Activated CD4-positive, CD25-positive, alpha-beta regulatory T cell (primary cell): ENCODE data around the gene ATF6.

Experiments used
- DNase-seq, 4 experiments: peaks; one replicate each; lab custom pipeline; 2025; lab: John Stamatoyannopoulos, UW

ATF6 gene

DNA sequence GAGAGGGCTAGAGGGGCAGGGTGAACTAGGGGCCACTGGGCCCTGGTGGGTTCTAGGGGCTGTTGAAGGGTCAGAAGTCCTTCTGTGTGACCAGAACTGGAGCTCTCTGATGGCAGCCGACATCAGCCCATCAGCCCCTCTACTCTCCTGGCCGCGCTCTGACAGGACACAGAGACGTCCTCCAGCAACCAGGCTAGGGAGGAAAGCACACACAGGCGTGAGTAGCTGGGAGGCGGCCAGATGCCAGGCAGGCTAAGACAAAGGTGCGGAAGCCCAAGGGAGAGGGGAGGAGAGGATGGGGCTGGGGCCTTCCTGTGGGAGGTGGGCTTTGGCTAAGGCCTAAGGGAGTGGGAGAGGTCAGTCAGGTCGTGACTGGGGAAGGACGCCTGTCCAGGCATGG, 206.7 kb downstream of the ATF6 start:
- no peak for DNase-seq

DNA sequence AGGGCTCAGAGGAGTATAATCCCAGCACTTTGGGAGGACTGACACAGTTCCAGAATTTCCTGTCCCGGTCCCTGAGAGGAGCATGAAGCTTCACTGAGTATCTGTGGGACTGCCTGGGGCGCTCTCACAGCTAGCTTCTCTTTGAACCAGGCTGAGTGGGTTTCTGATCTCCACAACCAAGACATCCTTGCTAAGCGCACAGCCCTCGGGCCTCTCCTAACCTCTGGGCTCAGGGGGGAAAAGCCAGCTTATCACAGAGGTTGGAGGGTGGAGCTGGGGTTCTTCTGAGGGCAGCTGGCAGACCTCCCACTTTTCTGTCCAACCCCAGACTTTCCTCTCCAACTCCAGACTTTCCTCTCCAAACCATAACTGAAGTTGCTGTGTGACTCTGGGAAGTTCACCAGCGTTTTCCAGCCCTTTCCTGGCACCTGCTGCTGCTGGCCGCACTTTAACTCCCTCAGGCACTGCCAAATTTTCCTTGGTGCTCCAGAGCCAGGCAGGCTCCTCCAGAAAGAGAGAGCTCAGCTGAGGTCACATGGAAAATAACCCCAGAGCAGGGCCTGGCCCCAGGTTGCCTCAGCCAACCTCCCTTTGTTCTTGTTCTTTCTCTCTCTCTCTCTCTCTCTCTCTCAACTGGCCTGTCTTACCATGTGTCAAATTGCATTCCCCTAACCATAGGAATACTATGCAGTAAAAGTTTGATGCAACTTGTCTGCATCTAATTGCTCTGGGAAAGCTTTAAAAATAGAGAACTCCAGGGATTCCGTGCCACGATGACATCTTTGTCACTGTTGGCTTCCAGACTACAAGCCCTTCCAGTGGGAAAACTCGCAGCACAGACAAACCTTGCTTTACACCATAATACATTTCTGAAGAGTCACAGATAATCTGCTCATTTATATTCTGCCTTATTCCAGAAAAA, 208.1 kb downstream of the ATF6 start:
- DNase-seq, result no peak

DNA sequence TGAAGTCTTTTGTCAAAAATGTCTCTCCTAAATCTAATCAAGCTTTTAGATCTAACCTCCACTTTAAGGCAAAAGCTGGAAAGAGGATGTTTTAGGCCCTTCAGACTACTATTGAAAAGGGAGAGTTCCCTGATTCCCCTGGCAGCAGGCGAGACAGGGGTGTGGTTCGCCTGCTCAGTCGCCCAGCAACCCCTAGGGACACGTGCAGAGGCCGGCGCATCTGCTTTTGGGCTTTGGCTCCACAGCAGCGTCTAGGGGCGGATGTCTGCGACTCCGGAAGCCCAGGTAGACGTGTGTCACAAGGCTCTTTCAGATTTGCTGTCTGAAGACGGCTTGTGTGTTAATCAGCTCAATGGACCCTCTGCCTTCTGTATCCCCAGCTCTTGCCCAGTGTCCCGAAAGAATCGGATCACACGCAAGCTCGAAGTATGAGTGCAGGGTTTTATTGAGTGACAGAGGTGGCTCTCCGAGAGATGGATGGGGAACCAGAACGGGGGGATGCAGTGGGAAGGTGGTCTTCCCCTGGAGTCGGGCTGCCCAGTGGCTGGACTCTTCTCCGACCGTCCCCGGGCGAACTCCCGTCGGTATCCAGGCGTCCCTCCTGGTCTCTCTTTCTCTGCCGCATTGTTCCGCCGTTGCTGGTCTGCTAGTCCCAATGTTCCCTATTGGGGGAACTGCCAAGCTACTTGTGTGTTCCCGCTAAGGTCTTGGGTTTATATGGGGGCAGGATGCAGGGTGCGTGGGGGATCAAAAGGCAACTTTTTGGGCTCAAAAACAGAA, 212.1 kb downstream of the ATF6 start:
- no peak for DNase-seq

DNA sequence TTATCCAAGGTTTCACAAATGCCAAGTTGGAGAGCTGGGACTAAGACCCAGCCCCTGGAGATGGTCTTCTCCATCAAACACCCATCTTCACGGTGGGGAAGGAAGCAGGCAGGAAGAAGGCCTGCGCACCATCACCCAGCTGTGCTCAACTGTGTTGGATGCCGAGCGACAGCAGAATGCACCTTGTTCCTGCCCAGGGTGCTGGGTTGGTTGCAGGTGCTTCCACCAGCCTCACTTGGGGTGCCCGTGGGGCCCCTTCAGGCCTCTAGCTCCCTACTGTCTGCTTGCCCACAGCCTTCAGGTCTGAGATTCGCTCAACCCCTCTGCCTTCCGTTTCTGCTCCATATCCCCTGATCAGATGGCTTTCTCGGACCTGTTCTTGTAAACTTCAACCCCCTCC, 215.0 kb downstream of the ATF6 start:
- no peak for DNase-seq

DNA sequence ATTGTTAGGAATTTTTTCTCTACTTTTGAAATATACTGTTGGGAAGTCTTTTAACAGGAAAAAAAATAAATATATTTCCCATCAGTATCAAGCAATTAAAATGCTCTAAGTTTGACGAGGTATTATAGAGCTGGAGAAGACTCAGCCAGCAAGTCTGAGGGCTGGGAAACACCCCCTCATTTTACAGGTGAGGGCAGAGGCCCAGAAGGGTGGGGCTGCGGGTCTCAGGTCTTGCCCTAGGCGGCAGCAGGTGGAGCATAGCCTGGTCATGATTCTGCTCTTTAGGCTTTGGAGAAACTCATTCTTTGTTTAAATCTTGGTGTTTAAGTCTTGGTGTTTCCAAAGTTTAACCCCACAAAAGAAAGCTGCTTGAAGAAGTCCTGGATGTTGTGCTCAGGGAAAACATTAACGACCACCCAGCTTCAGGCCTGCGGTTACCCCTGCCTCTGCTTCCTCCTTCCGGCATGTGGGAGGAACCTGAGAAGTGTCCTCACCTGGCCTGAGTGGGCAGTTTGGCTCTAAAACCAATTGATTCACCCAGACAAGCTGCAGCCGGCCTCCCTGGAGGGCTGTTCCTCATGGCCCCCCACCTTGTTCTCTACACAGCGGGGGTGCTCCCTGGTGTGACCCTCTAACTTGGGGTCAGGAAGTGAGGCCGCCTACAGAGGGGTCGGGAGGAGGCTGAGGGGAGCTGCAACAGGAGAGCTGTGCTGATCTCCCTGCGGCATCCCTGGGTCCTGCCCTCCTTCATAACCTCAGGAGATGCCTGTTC, 215.8 kb downstream of the ATF6 start:
- DNase-seq, result no peak

DNA sequence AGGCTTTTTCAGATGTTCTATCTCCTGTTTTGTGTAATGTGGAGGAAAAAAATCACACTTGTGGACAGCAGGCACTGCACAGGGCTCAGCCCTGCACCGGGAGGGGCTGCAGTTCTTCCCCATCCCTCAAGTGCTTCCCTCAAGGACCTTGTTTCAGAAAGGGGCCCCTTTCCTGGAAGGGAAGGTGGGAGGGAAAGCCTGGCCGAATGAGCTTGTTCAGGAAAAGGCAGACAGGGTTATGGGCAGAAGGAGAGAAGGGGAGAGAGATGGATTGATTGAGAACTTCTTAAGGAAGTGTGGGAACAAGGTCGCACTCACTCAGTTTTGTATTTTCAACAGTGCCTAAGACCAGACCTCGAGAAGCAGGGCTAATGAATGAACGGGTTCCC, 216.4 kb downstream of the ATF6 start:
- DNase-seq, result no peak

DNA sequence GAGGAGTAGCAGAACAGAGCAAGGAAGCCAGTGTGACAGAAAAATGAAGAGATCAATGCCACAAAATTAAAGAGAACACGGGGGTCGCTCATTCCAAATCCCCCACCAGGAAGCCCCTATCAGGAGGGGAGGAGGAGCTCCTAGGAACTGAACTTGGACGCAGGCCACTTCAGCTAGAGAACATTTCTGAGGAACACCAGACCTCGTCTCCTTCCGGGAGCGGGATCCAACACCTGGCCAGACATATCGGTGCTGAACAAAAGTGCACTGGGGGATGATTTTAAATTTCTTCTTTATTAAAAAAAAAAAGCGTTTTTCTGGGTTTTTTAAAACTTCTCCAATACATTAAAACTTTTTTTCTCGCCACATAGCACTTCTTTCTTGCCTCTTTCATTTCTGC, 216.8 kb downstream of the ATF6 start:
- no peak for DNase-seq

DNA sequence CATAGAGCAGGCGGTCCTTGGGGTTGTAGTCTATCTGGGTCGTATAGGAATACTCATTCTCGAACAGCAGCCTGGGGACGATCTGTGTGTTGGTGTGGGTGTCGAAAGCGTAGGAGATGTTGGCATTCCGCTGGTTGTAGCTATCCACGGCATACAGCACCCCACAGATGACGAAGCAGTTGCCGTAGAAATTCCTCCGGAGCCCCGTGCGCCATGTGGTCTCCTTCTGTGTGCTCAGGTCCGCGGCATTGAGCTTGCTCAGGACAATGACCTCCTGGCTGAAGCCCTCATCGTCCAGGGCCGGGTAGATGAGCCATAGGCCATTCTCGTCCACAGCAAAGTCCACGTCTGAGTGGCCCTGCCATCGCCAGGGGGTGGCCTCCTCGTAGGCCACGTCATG, 217.6 kb downstream of the ATF6 start:
- no peak for DNase-seq

DNA sequence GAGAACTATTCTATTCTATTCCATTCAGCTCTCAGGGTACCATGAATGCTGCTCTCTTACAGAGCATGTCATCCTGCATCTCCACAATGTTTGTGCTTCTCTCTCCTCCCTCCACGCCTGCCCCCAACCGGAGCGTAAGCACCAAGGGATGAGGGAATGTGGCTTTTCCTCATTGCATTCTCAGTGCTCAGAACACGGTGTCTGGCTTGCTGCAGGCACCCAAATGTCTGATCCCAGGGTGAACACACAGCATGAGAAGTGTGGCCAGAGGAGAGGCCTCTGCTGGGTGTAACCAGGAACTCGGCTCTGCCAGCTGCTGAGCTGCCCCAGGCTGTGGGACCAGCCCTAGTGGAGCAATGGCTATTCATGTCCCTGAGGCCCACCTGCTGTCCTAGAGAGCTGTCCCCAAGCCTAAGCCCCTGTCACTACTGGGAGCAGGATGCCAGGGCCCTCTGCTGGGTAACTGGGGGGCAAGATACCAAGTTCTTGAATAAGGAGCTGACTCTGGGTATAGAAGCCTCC, 219.2 kb downstream of the ATF6 start:
- no peak for DNase-seq

DNA sequence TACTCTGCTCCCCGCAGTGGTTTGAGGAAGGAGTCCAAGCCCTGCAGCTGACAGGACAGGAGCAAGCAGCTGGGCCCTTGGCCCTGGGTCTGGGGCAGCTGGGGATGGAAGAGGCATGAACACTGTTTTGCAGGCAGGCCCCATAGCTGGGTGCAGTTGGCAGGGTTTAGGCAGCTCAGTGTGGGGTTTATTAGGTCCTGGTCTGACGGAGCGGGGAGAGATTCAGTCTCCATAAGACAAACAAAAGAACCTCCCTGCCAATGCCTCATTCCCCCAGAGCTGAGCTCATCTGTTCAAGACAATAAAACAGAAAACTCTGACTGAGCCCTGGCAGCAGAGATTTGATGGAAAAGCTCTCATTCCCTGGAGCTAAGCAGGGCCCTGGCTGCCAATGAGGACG, 220.2 kb downstream of the ATF6 start:
- no peak for DNase-seq

DNA sequence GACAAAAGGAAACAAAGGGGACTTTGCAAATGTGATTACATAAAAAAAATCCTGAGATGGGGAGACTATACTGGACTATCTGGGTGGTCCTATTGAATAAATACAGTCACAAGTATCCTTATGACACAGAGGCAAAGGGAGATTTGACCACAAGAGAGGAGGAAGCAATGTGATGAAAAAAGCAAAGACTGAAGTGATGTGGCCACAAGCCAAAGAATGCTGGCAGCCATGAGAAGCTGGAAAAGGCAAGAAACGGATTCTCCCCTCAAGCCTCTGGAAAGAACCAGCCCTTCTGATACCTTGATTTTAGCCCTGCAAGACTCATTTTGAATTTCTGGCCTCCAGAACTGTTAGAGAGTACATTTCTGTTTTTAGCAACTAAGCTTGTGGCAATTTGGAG, 221.2 kb downstream of the ATF6 start:
- no peak for DNase-seq

DNA sequence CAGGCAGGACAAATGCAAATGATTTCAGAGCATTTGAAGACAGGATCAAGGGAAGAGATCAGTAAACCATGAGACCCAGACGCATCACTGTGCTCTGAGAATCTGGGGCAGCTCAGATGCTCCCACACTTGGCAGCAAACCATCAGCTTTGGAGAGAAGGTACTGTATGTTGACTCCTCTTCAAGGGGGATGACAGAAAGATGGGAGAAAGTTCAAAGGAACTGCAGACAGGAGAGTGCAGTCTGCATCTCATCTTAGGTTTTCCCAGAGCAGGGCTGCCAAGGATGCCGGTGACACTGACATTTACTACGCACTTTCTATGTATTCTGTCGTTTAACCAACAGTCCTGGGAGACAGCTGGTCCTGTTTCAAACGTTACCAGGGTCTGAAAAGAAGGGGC, 221.8 kb downstream of the ATF6 start:
- DNase-seq, result no peak

DNA sequence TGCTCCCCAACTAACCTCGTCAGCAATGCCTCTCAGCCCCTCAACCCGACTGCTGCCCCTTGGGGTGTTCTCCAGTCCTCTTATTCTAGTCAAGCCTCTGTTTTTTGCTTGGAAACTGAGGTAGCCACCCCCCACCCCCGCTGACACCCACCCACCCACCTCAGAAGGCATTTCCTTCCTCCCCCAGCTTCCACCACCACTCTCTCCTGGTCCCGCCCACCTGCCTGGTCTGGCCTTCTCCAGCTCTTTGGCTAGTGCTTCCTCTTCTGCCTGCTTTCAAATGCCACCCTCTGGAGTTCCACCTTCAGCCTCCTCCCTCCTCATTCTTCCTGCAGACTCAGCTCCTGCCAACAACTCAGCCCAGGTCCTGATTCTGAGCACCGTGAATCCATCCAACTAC, 222.3 kb downstream of the ATF6 start:
- DNase-seq, result no peak

DNA sequence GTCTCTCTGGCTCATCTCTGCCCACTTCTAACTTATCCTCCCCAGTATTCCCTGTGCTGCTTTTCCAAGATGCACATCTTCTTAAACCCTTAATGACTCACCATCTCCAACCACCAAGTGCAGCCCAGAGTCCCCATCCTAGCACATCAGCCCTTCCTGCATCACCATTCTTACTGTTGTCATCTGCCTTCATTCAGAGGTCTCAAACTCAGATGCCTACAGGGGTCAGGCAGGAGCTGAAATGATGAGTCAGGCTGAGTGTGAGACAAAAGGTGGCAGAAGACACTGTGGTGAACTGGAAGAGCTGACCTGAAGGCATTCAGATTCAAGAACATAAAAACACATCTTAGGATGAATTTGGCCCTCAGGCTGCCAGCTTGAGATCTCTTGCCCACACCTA, 223.0 kb downstream of the ATF6 start:
- no peak for DNase-seq

DNA sequence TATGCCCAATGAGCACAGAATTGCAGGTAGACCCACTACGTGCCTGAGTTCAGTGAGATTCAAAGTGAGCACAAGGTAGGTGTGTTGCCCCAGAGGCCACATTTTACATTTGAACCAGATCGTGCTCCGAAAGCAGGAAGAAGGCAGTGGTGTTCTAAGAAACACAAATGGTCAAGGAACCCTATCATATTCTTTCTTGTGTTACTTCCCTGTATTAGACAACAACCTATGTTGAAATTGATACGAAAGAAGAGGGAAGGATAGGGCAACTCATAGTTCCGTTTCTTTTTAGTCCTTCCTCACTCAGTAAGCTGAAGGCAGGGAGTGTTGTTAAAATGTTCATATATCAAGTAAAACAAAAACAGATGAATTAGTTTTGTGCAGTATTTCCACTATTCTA, 223.7 kb downstream of the ATF6 start:
- DNase-seq, result no peak

DNA sequence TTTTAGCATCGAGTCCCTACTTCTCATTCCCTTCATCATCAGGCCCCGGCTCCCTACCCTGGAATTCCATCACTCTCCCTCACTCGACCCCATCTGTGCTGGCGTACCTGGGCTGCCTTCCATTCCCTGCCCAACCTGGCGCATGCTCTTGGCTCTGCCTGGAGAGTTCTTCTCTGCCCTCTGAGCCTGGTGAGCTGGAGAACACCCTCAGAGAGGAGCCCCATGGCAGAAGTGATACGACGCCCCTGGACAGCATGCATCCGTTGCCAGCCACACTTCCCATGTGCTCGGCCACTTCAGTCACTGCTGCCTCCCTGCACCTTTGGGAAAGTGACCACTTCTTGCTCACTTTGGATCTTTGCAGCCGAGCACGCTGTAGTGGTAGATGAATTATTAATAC, 227.5 kb downstream of the ATF6 start:
- no peak for DNase-seq

DNA sequence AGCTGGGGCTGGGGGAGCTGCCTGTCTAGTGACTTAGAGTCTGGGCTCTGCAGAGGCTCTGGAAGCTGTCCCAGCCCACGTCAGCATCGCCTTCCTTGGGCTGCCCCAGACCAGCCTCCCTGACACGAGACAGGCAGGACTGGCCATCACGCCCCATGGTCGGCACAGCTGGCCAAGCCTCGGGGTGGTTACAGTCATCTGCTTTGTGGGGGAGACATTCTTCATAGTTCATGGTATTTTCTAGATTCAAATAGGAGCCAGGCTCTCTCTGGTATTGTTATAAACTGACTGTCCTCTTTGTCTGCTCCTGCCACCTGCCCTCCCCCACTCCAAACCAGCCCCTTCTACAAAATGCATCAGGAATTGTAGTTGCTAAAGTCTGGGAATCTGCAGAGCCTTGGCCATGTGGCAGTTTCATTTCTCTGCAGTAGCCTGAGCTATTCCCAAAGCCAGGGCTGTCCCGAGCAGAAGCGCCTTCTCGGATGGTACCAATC, 228.1 kb downstream of the ATF6 start:
- no peak for DNase-seq

DNA sequence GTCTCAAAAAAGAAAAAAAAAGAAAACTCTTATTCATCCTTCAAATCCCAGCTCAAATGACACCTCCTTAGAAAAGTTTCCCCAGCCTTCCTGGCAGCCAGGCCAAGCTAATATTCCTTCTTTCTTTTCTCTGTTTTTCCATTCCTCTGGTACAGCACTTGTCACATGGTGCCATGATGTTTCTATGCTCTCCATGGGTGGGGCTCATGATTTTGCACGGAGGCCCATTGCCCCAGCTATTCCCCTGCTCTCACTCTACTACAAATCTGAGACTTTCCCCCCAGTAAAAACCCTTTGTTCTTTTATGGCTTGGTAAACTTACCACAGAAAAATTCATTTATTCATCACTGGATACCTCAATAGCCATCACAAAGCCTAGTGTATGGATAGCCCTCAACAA, 231.0 kb downstream of the ATF6 start:
- DNase-seq, result no peak

DNA sequence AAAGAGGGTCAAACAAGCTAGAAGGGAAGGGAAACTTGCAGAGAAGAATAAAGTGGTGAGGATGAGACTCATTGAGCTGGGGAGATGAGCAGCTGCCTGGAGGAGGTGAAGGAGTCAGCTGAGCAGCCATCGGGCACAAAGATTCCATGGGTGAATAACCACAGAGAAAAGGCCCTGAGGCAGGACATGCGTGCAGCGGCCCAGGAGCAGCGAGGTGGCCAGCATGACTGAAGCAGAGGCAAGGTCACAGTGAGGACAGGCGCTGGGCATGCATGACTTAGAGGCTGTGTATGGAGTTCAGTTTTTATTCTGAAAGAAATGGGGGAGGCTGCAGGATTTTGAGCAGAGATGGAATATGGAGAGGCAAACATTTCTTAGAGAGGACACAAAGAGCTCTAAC, 232.7 kb downstream of the ATF6 start:
- no peak for DNase-seq

DNA sequence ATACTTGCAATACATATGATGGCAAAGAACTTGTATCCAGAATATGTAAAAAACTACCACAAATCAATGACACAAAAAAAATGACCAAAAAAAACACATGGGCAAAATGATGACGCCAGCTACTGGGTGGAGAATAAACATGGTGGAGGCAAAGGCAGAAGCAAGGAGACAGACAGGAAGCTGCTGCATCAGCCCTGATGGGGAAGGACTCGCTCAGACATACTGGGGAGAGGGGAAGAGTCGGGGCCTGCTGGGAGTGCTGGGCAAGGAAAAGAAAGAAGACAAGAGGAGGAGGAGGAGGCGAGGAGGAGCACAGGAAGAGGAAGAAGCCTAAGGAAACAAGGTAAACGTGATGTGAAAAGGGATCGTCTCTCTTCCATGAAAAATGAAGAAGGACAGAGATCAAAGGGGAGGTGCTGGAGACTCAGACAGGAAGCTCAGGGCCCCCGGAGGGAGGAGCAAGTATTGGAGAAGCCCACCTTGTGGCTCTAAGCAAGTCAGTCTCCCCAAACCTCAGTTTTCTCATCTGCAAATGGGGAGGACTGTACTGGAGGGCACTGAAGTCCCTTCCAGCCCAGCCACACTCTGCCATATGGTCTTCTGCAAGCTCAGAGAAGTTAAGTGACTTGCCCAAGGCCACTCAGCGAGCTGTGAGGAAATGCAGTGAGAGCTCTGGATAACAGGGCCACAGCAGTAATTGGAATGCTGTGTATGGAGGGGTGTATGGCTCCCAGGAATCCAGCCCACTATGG, 233.4 kb downstream of the ATF6 start:
- no peak for DNase-seq

DNA sequence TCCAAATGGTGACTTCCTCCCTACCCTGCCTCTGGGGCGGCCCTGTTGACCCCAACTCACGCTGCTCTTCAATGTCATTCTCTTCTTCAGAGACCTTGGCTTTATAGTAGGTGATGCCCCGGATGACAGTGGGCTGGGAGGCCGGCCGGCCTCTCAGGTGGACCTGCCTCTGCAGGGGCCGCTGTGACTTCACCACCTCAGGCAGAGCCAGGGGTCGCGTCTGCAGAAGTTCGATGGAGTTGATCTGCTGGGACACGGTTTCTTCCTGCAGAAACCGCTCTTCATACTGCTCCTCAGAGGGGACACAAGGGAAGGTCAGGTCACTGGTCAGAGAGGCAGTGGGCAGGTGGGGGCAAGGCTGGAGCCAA, 233.9 kb downstream of the ATF6 start:
- DNase-seq, result no peak
